ENCODE data around the gene TMEM239. TPM values are rescaled to one million over a fixed set of nuclear protein-coding genes. Genes with fewer than 3 reads are reported as not detected.

The TMEM239 gene
- total RNA-seq, 1 donor from 2014 or later: not detected

DNA sequence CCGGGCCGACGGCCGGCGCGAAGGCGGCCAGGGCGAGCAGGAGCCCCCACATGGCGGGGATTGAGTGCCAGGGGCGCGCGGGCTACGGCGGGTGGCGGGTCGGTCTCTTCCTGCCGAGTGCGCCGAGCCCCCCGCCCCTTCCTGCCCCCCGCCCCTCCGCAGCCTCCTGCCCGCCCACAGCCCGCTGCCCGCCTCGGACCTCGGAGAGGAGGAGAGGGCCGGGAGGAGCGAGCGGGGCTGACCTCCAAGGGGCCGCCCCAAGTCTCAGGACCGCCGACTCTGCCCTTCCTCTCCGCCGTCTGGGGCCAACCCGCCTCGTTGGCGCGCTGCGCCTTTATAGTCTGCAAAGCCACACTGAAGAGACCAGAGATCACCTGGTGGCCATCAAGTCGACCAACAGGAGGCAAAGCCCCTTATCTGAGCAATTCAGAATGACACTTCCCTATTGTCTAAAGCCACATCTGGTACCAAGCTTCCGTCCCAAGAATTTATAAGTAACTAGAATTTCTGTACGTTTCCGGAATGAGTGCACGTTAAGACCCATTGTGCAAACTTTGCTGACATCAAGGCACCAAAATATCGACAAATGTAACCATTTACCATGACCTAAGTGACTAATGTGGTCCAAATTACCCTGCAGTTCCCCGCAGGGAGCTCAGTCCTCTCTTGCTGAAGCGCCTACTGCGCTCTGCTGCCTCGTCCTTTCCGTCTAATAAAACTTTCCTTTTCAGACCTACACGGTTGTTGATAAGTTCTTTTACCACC lies 15.5 kb upstream of the TMEM239 start, which contains the start of gene CPXM1:
TSS of gene CPXM1 (minus strand) at position 107 of the 765 bp plus-strand sequence. CDS start at position 52, 55 bp downstream.
- Mint-ChIP-seq H3K9me3 (peaks cover 4% of the 10 kb centered on the region), H3K27me3 (peaks cover 57% of the 10 kb centered on the region)
- DNase-seq (ENCODE audit: extremely low spot score, unreplicated experiment): peak; percentile 83

DNA sequence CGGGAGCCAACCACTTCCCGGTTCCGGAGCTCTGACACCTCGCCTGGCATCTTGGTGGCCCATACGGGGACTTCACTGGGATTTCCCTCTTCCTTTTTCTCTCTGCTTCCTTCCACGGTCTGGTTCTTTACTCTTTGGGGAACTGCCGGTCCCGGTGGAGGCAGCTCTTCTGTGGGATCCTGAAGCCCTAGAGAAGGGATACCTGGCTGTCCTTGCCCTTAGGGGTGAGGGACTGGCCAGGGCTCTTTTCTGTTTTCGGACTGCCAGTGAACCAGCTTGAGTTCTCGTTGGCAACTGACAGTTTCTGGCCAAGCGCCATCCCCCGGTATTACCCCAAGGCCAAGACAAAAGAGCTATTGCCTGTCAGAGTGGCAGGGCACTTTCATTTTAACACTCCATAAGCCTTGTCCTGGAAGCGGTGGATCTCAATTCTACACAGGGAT lies 14.9 kb upstream of the TMEM239 start:
- H3K27me3 Mint-ChIP-seq: peaks cover 62% of the 10 kb centered on the region
- peak; percentile 37 for DNase-seq (ENCODE audit: extremely low spot score, unreplicated experiment)
- peak overlapping the region; percentile 65 for H3K27ac Mint-ChIP-seq
- peaks cover 4% of the 10 kb centered on the region for H3K9me3 Mint-ChIP-seq
- H3K4me3 Mint-ChIP-seq: peak overlapping the region; percentile 94
- H3K4me1 Mint-ChIP-seq (ENCODE audit: unreplicated experiment): peaks cover 26% of the 10 kb centered on the region
- peaks cover 5% of the 10 kb centered on the region for H3K36me3 Mint-ChIP-seq
- TF ChIP-seq, protein P1, sequence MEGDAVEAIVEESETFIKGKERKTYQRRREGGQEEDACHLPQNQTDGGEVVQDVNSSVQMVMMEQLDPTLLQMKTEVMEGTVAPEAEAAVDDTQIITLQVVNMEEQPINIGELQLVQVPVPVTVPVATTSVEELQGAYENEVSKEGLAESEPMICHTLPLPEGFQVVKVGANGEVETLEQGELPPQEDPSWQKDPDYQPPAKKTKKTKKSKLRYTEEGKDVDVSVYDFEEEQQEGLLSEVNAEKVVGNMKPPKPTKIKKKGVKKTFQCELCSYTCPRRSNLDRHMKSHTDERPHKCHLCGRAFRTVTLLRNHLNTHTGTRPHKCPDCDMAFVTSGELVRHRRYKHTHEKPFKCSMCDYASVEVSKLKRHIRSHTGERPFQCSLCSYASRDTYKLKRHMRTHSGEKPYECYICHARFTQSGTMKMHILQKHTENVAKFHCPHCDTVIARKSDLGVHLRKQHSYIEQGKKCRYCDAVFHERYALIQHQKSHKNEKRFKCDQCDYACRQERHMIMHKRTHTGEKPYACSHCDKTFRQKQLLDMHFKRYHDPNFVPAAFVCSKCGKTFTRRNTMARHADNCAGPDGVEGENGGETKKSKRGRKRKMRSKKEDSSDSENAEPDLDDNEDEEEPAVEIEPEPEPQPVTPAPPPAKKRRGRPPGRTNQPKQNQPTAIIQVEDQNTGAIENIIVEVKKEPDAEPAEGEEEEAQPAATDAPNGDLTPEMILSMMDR (conservative IDR thresholded peaks at IDR 0.05): no peak

More for the DNA sequence above, 15.5 kb upstream of the TMEM239 start, which contains the start of gene CPXM1:
- Mint-ChIP-seq H3K27ac (peak within 1 kb of the TSS; percentile 87), H3K4me1 (ENCODE audit: unreplicated experiment) (peaks cover 26% of the 10 kb centered on the region), H3K36me3 (peaks cover 5% of the 10 kb centered on the region), H3K4me3 (peak within 1 kb of the TSS; percentile 99)
- TF ChIP-seq, protein P1 (conservative IDR thresholded peaks at IDR 0.05): peak; percentile 62

DNA sequence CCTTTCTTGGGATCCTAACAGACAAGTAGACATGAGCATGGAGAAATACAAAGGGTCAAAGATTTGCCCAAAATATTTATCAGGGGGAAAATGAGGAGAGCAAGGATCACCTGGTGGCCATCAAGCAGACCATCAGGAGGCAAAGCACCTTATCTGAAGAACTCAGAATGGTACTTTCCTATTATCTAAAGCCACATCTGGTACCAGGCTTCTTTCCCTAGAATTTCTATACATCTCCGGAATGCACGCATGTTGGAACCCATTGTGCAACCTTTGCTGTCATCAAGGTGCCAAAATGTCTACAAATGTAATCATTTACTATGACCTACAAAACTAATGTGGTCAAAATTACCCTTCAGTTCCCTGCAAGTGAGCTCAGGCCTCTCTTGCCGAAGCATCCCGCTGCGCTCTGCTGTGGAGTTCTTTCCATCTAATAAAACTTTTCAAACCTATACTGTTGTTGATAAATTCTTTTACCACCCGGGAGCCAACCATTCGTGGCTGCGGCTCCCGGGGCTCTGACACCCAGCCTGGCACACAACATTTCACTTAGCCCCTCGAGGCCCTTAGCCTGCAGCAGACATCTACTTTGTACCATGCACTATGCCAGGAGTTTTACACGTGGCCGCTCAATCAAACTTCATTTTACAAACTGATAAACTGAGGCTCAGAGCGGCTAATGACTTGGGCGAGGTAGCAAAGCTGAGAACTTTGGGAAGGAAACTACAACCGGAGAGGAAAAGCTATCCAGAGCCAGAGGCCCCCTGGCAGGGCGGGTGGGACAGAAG lies 11.9 kb upstream of the TMEM239 start:
- H3K27ac Mint-ChIP-seq: no peak overlapping the region
- no peak for DNase-seq (ENCODE audit: extremely low spot score, unreplicated experiment)
- H3K27me3 Mint-ChIP-seq: peaks cover 73% of the 10 kb centered on the region
- H3K36me3 Mint-ChIP-seq: no peaks in the 10 kb centered on the region
- TF ChIP-seq, protein P1 (conservative IDR thresholded peaks at IDR 0.05): no peak
- peaks cover 10% of the 10 kb centered on the region for H3K9me3 Mint-ChIP-seq
- H3K4me3 Mint-ChIP-seq: no peak overlapping the region
- H3K4me1 Mint-ChIP-seq (ENCODE audit: unreplicated experiment): peaks cover 20% of the 10 kb centered on the region

DNA sequence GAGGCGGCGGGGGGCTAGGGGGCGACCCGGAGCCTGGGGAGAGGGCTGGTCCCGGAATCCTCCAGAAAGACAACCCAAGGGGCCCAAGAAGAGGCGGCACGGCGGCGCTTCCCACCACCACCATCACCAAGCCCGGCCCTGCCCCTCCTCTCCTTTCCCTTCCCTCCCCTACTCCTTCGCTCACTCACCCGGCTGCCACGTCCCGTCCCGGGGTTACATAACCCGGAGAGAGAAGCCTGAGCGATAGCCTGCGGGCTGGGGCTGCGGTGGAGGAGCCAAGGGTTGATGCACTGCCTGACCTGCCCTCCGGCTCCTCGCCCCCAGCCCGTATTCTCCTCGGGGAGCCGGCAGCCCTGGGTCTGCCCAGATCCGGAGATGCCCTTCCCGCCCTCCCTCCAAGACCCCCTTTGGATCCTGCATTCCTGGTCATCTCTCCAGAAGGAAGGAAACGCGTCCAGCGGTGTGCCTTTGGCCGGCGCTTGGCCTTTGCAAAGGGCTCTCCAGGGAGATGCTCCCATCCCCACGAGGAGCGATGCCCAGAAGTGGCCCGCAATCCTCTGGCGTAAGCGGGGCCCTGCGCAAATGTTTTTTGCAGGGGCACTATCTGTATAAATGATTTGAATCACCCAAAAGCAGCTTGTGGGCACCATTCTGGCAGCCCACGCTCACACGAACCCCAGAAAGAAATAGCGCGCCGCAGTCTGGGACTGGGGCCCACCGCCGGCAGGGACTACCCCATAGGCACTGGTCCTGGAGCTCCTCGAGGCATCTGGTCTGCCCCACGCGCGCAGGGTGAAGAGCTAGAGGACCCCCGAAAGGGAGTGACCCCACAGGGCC lies 11.1 kb upstream of the TMEM239 start:
- H3K27me3 Mint-ChIP-seq: peaks cover 65% of the 10 kb centered on the region
- H3K4me3 Mint-ChIP-seq: no peak overlapping the region
- H3K36me3 Mint-ChIP-seq: no peaks in the 10 kb centered on the region
- DNase-seq (ENCODE audit: extremely low spot score, unreplicated experiment): peak; percentile 67
- peaks cover 10% of the 10 kb centered on the region for H3K9me3 Mint-ChIP-seq
- peaks cover 12% of the 10 kb centered on the region for H3K4me1 Mint-ChIP-seq (ENCODE audit: unreplicated experiment)
- TF ChIP-seq, protein P1 (conservative IDR thresholded peaks at IDR 0.05): no peak
- H3K27ac Mint-ChIP-seq: no peak overlapping the region
